Measurements from ENCODE around the gene NR6A1.

- TF ChIP-seq EZH2 (IDR thresholded peaks at IDR 0.05; ENCODE audit: borderline replicate concordance, low read length) (no peak), CTCF (conservative IDR thresholded peaks at IDR 0.05 in 1 of 2, IDR thresholded peaks at IDR 0.05 in 1 of 2; ENCODE audit: extremely low read depth in 1 of 2, insufficient read depth in 1 of 2, low read depth in 1 of 2, low read length in 2 of 2) (no peak)
Measured at GRCh38 chr9:124761710-124762109, 9.4 kb downstream of the NR6A1 start.

Measured in mammary epithelial cell (primary cell).